GM21528 (cell line): ENCODE measurements around the gene CARF.
A peak's percentile ranks its signal among the peaks of the same experiment; 100 is the strongest.
"Not testable (repeated sequence)": the region's sequence is repeated elsewhere in the genome, so short reads cannot be mapped to it uniquely, and the experiment has no call there.

ENCODE experiments used
- ATAC-seq: cut with Tn5 transposase; IDR thresholded peaks from one replicate; pipeline ENCODE4 v1.9.1; 2021; ENCODE audit warnings: mild to moderate bottlenecking, moderate library complexity; ENCODE audit not compliant: unreplicated experiment, low FRiP score

Gene CARF, protein sequence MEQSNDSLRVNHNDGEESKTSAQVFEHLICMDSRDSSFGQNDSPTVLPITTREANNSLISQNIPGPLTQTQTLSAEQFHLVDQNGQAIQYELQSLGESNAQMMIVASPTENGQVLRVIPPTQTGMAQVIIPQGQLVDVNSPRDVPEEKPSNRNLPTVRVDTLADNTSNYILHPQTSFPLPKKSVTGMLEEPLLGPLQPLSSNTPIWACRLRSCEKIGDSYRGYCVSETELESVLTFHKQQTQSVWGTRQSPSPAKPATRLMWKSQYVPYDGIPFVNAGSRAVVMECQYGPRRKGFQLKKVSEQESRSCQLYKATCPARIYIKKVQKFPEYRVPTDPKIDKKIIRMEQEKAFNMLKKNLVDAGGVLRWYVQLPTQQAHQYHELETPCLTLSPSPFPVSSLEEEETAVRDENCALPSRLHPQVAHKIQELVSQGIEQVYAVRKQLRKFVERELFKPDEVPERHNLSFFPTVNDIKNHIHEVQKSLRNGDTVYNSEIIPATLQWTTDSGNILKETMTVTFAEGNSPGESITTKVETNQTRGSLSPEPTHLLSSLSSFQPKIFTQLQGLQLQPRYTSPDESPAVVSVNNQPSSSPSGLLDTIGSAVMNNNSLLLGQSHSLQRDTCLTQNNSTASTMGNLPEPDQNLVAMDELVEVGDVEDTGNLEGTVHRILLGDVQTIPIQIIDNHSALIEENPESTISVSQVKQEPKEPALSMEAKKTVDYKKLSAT

DNA sequence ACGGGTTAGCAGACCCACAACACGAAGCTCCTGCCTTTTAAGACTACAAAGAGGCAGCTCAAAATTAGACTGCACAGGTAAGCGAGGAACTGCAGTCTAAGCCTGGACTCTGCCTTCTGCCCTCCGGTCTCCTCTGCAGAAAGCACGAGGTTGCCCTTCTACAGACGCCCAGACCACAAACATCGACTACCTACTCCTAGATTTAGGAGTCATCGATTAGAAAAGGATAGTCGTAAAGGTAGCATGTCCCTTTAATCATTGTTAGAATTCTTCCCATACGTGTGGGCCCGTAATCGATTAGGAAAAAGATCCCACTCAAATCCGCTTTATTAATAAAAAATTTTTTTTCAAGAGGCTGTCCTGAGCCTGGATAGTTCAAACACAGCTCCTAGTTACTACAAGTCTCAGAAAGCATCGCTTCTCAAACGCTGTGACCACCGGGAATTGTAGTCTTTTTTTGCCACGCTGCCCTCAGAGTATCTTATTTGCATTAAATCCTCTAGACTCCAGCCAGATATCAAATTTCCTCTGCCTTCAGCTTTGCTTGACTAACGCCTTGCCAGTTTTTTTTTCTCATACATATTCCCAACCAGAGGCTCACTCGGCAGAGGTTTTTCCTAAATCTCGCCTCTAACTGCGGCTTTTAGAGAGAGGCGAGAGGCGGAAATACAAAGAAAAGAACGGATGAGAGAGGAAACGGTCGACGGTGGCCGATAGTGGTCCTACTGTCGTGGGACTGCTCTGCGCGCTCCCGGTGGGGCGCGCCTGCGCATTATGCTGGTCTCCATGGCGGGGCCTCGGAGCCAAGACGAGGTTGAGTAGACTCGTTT is at the start of gene CARF, which contains the start of gene WDR12:
TSS of gene CARF (plus strand) at position 764 of the 830 bp plus-strand sequence. CDS start 29,628 bp downstream, outside the sequence.
TSS of gene WDR12 (minus strand) at position 162 of the 830 bp plus-strand sequence. CDS start 197 bp downstream, outside the sequence.
- peak; percentile 82 for ATAC-seq

DNA sequence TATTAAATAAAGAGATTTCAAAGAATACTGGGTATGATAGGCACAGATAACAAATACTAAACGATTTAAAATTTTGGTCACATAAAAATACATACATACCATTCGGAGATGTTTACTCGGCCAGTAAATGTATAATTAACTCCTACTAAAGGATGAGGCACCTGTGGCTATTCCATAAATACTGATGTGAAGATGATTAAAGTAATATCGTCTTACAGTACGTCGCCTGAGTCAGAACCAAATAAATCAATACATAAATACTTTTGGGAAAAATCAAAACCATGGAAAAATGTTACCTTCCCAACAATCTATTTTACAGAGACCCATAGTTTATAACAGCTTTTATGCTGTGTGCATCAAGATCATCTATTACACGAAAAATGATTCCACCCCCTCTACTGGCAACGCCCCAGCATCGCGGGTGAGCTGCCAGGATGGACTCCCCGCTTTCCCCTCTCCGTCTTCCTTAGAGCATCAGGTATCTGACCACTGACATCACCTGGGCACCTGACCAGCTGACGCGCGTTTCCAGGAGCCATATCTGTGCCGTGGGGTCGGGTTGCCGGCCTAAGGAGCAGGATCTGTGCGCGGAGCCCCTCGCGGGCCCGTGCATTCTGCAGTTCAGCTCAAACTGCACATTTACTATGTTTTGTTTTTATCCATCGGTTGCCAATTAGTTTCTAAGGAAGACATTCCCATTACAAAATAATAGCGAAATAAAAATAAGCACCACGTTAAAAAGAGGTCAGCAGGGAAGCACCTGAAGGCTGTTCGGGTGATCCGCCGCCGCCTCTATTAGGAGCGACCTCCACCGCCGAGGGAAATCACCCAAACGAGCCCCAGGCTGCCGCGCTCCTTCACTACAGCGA is 41.4 kb upstream of the CARF start:
- peak; percentile 71 for ATAC-seq

DNA sequence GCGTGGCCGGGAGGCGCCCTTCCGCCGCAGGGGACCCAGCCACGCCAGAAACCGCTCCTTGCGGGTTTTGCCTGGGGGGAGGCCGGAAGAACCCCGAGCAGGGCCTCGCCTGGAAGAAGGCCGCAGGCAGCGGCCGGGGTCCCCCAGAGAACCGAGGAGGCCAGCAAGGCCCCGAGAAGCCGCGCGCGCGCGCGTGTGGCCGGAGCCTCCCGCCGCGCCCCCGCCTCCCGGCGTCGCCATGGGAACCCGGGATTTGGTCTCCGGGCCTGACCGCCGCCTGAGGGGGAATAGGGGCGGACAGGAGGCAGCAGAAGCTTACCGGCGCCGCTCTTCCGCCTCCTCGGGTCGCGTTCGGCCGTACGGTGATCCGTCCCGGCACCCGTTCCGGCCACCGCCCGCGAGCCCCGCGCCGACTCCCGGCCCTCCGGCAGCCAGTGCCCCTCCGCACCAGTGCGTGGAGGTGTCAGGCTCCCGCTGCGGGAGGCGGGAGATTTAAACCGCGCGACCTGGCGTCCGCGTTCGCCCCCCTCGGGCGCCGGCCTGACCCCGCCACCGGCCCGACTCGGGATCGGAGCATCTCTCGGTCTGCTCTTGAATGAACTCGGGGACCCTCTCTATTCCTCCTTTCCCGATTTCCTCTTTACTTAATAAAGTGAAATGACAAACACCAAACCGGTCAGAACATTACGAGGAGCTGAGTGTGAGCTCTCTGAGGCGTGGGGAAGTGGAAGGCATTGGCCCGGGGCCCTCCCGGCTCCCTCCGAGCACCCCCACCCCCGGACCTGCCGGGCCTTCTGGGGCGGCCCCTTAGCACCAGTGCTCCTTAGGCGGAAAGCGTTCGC is 40.6 kb upstream of the CARF start, which contains the start of gene ICA1L:
TSS of gene ICA1L (minus strand) at position 467 of the 842 bp plus-strand sequence. CDS start 42,757 bp downstream, outside the sequence.
- ATAC-seq = peak; percentile 69

DNA sequence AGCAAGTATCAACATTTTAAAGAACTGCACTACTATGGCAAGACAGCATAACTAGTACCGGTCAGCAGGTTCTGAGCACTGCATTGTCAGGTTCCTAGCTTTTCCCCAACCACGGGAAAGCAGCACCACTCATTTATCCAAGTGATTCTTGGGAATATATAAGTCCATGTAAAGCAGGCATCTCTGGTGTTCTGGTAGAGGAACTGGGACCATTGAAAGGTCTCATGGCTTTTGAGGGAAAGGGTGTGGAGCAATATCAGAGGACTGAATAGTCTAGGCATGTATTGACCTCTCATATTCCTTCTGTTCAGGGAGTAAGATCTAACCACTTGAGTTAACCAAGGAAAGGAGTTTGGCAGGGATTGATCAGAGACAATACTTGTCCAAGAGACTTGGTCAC is 34.4 kb upstream of the CARF start:
- ATAC-seq = no peak

DNA sequence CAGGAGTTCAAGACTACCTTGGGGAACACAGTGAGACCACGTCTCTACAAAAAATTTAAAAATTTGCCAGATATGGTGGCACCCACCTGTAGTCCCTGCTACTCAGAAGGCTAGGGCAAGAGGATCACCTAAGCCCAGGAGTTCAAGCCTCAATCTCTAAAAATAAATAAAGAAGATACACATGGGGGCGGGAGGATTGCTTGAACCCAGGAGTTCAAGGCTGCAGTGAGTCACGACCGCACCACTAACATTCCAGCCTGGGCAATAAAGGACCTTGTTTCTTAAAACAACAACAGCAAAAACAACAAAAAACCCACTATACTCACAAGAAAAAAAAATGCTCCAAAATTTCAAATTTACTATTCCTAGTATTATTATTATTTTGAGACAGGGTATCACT is 30.5 kb upstream of the CARF start:
- ATAC-seq = no peak

DNA sequence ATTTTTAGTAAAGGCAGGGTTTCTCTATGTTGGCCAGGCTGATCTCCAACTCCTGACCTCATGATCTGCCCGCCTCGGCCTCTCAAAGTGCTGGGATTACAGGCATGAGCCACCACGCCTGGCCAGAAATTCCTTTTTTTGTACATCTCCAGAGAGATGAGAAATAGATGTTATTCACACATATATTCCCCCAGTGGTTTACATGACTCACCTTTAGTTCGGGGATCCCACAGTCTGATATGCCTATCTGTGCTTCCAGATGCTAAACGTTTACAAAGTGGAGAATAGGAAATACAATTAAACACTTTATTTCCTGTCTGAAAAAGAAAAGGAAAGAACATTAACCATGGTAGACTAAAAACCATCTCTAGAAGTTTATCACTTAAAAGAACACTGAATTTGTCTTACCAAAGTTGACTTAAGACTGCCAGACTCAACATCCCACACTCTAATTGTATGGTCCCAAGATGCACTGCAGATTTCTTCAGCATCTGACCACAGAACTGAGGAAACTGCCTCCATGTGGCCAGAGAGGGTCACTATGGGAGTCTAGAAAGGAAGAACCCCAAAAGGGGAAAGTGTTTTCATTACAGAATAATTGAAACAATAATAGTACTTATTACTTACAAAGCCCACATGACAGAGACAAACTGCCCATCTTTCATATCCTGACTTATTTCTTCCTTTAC is 27.9 kb upstream of the CARF start:
- ATAC-seq = no peak

DNA sequence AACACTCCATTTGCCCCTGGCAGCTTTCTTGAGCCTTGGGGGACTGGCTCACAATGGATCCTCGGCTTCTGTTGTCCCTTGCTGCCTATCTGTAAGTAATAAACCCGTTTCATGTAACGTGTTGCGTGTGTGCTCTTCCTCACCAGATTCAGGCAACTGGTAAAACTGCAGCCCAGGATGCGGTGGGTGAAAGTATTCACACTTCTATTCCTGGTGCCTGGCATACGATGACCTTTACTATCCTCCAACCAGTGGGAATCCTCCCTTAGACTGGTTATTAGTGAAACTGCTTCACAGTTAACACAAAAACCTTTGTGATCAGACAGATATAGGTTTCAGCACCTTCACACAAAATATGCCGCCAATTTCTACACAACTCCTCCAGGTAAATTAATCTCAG is 26.9 kb upstream of the CARF start:
- ATAC-seq = no peak

DNA sequence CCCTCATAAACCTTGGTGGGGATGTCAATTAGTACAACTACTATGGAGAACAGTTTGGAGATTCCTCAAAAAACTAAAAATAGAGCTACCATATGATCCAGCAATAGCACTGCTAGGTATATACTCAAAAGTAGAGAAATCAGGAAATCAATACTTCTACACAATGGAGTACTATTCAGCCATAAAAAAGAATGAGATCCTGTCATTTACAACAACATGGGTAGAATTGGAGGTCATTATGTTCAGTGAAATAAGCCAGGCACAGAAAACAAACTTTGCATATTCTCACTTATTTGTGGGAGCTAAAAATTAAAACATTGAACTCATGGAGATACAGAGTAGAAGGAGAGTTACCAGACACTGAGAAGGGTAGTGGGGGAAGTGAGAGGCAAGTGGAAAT is 6.6 kb upstream of the CARF start:
- not testable (repeated sequence) for ATAC-seq

DNA sequence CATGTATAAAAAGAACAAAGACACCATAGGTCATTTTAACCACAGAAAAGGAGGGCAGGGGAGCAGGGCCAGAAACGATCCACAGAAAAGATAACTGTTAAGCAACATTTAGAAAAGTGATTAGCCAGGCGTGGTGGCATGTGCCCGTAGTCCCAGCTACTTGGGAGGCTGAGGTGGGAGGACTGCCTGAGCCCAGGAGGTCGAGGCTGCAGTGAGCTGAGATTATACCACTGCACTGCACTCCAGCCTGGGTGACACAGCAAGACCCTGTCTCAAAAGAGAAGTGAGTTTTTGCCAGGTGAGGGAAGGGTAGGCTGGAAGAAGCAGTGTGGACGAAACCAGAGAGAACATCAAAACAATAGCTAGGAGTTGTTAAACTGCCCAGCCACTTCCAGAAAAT is 3.9 kb upstream of the CARF start:
- no peak for ATAC-seq

DNA sequence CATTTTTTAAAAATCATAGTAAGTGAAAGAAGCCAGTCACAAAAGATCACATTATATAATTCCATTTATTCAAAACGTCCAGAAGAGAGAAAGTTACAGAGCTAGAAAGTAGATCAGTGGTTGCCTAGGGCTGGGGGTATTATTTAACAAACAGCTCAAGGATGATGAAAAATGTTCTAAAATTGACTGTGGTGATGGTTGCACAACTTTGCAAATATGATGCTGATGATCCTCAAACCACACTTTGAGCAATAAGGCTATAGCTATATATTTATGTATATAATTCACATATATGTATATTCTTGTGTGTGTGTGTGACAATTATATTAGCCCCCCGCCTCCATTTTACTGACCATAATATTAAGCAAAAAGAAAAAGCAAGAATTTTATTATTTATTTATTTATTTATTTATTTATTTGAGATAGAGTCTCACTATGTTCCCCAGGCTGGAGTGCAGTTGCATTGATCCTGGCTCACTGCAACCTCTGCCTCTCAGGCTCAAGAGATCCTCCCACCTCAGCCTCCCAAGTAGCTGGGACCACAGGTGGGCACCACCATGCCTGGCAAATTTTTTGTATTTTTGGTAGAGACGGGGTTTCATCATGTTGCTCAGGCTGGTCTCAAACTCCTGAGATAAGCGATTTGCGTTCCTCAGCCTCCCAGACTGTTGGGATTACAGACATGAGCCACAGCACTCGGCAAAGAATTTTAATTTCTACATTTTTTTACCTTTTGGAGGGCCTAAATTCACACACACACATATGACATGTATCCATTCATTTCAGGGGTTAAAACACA is 2.5 kb upstream of the CARF start:
- no peak for ATAC-seq

DNA sequence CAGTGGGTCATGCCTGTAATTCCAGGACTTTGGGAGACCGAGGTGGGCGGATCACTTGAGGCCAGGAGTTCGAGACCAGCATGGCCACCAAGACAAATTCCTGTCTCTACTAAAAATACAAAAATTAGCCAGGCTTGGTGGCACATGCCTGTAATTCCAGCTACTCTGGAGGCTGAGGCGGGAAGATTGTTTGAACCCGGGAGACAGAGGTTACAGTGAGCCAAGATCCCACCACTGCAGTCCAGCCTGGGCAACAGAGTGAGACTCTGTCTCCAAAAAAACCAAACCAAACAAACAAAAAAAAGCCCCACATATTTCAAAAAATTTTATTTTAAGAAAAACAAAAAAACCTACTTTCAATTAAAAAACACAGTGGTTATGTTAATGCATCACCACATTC is 1.8 kb upstream of the CARF start:
- ATAC-seq = not testable (repeated sequence)

DNA sequence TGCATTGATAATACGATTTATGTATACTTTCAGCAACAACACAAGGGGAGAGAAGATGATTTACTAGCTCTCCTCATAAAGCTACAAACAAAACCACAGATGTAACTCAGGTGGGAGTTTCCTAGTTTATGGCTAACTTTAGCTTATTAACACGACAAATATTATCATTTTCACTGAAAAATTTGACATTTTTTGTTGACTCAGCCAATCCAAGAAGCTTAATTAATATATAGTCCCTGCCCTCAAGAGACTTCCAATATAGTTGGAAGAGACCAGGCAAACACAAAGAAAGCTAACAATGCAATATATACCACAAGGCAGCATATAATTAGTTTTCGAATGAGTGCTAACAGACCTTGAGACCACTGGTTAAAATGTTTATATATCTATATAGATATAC is 1.4 kb upstream of the CARF start:
- ATAC-seq = no peak

DNA sequence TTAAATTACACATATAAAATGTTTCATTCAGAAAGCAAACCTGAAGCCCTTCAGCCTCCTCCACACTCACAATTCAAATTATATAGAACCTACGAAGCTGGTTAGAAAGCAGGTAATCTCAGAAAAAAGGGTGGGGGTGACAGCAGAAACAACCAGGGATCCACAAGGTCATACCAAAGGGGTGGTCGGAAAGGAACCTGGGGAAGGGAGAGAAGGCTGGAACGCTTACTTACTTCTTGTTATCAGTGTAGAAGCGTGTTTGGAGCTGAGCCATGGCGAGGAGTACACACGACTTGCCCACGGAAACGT is 918 bp upstream of the CARF start:
- peak; percentile 26 for ATAC-seq

DNA sequence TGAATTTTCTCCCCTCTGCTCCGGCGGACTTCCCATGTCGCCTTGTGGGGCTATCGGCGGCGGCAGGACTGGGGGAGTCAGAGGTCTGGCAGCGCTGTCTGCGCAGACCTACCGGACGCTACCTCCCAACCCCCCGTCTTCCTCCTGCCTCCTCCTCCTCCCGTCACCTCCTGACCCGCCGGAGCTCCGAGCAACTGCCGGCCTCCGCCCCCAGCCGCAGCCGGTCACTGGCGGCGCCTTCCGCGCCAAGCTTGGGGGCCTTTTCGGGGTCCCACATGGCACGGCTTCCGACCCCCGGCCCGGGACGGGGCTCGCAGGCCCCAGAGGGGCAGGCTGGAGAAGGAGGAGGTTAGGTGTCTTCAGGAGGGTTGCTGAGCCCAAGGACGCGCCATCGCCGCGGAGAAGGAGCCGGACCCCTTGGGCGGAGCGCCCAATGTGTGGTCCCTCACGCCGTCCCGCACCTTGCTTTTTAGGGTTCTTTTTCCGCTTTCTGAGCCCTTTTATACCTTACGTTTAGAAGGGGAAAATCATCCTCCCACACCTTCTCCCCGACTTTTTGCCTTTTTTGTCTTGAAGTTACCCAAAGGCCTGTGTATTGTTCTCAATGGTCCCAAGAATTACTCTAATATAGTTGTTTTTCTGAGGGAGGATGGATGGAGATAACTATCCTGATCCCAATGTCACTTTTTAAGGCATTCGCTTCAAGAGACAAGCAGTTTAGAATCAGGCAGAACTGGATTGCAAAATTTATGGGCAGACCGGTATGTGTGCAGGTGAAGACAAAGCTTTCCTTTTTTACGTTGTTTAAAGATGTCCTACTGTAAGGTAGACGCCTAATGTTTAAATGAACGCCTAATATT is 497 bp downstream of the CARF start:
- peak; percentile 53 for ATAC-seq

DNA sequence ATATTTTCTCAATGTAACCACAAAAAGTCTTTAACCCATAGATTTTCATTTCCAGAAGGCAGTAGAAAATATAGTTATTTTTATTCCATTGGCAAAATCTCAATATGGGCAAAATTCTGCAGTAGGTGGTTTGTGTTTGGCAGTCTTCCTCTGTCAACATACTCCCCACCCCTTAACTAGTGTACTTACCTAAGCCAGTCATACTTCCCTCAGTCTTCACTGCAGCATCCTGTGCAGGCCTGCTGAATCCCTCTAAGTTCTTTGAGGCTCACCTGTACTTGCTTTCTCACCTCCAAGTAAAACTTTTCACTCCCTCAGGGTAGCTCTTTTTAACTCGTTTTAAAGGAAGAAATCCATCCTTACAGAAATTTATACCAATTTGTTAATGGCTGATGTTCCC is 6.8 kb downstream of the CARF start:
- no peak for ATAC-seq

DNA sequence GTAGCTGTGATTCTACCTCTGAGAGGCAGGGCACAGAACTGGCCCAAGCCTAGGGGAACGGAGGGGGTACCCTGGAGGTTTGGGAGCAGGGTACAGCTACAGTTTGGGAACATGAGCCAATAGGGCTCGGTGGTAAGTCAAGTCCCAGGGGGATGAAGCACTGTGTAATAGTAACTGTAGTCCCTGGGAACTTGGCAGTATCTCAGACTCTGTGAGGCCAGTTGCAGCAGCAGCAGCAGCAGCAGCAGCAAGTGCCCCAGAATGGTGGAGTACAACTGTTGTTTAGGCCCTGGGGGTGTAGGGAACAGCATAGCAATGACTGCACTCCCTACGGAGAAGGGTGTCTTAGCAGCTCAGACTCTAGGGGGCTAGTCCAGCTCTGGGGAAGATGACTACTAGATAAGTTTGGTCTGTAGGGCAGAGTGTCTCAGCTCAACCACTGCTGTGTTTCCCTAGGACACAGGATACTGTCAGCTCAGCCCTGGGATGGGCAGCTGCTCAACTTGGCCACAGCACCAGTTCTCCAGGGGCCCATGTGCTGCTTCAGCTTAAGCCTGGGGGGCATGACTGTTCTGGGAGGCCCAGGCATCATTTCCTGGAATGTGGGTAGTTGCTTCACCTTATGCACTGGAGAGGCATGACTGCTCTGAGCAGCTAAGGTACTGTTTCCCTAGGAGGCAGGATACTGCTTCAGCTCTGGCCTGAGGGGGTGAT is 20.5 kb downstream of the CARF start:
- ATAC-seq = no peak
